ENCODE results near the gene TESK1. TPM values are rescaled to one million over a fixed set of nuclear protein-coding genes. Genes with fewer than 3 reads are reported as not detected.
A peak's percentile ranks its signal among the peaks of the same experiment; 100 is the strongest.

Gene TESK1
- total RNA-seq, 2 experiments from 2014 or later: 42.2 to 42.8 TPM

- peak; percentile 83 for ATAC-seq (ENCODE audit: low read depth)
- peak; percentile 98 for DNase-seq
- Mint-ChIP-seq H3K36me3 (peaks cover 28% of the 10 kb centered on the region), H3K9me3 (no peaks in the 10 kb centered on the region), H3K27me3 (no peaks in the 10 kb centered on the region), H3K4me1 (peaks cover 42% of the 10 kb centered on the region), H3K27ac (peak overlapping the region; percentile 90), H3K4me3 (peak overlapping the region; percentile 87)
- POLR2A ChIA-PET: interaction anchor here (0.7 to 9.1 kb wide), 24 partner anchors 7 to 567 kb away, joined by 3 to 214 read pairs (median 6); partner anchors contain the start of genes ARHGEF39, CCDC107, CD72 and CREB3
These were observed 41.6 kb downstream of the TESK1 start for GRCh38 chr9:35646533-35647265.

GRCh38 chr9:35649431-35650340 is 44.6 kb downstream of the TESK1 start:
- Mint-ChIP-seq H3K27me3 (no peaks in the 10 kb centered on the region), H3K9me3 (no peaks in the 10 kb centered on the region), H3K27ac (peak overlapping the region; percentile 90), H3K4me3 (peak overlapping the region; percentile 87), H3K4me1 (peaks cover 37% of the 10 kb centered on the region), H3K36me3 (peaks cover 15% of the 10 kb centered on the region)
- DNase-seq (peak; percentile 67), ATAC-seq (ENCODE audit: low read depth) (no peak)
- POLR2A ChIA-PET: interaction anchor here (0.6 to 9.1 kb wide), 13 partner anchors 10 to 478 kb away, joined by 3 to 214 read pairs (median 6); partner anchors contain the start of genes ARHGEF39, CCDC107, CD72 and CREB3

GRCh38 chr9:35650341-35651158 is 45.5 kb downstream of the TESK1 start, which contains the start of gene SIT1:
SIT1 (minus strand) TSS chr9:35650931; CDS start chr9:35650853, 78 bp downstream.
- DNase-seq: peak; percentile 66

GRCh38 chr9:35651956-35652828 is 47.1 kb downstream of the TESK1 start:
- no peak for ATAC-seq (ENCODE audit: low read depth)
- Mint-ChIP-seq H3K4me1 (peaks cover 44% of the 10 kb centered on the region), H3K9me3 (no peaks in the 10 kb centered on the region), H3K4me3 (peak overlapping the region; percentile 25), H3K36me3 (peaks cover 13% of the 10 kb centered on the region), H3K27ac (peak overlapping the region; percentile 40), H3K27me3 (no peaks in the 10 kb centered on the region)
- DNase-seq: no peak
- POLR2A ChIA-PET: interaction anchor here (0.9 to 9.1 kb wide), 3 partner anchors 9 to 162 kb away, joined by 3 to 214 read pairs (median 166); partner anchors contain the start of genes ARHGEF39, CCDC107, CD72 and HINT2

More at GRCh38 chr9:35650341-35651158, 45.5 kb downstream of the TESK1 start, which contains the start of gene SIT1:
- POLR2A ChIA-PET: interaction anchor here (0.9 to 9.1 kb wide), 9 partner anchors 10 to 164 kb away, joined by 3 to 214 read pairs (median 12); partner anchors contain the start of genes ARHGEF39, CCDC107, CD72 and CREB3
- peak within 1 kb of the TSS; percentile 87 for H3K4me3 Mint-ChIP-seq
- peaks cover 33% of the 10 kb centered on the region for H3K4me1 Mint-ChIP-seq
- H3K9me3 Mint-ChIP-seq: no peaks in the 10 kb centered on the region
- peaks cover 15% of the 10 kb centered on the region for H3K36me3 Mint-ChIP-seq
- no peak for ATAC-seq (ENCODE audit: low read depth)
- H3K27me3 Mint-ChIP-seq: no peaks in the 10 kb centered on the region
- H3K27ac Mint-ChIP-seq: peak within 1 kb of the TSS; percentile 90

- no peaks in the 10 kb centered on the region for H3K9me3 Mint-ChIP-seq
- H3K4me3 Mint-ChIP-seq: no peak overlapping the region
- peaks cover 44% of the 10 kb centered on the region for H3K4me1 Mint-ChIP-seq
- peaks cover 15% of the 10 kb centered on the region for H3K36me3 Mint-ChIP-seq
- POLR2A ChIA-PET: interaction anchor here (0.9 kb wide), 1 partner anchor 161 kb away, joined by 3 read pairs; the partner anchor contains the start of gene HINT2
- DNase-seq (no peak), ATAC-seq (ENCODE audit: low read depth) (no peak)
- H3K27me3 Mint-ChIP-seq: no peaks in the 10 kb centered on the region
- H3K27ac Mint-ChIP-seq: no peak overlapping the region
These were observed 47.8 kb downstream of the TESK1 start for GRCh38 chr9:35652829-35653209.

- POLR2A ChIA-PET: interaction anchor here (0.6 kb wide), 2 partner anchors 11 to 653 kb away, joined by 3 to 4 read pairs; no protein-coding TSS in a partner anchor
- H3K4me1 Mint-ChIP-seq: peaks cover 38% of the 10 kb centered on the region
- H3K27ac Mint-ChIP-seq: no peak overlapping the region
- ATAC-seq (ENCODE audit: low read depth) (no peak), DNase-seq (no peak)
- peaks cover 14% of the 10 kb centered on the region for H3K36me3 Mint-ChIP-seq
- no peaks in the 10 kb centered on the region for H3K9me3 Mint-ChIP-seq
- H3K4me3 Mint-ChIP-seq: no peak overlapping the region
- H3K27me3 Mint-ChIP-seq: no peaks in the 10 kb centered on the region
These were observed 48.5 kb downstream of the TESK1 start for GRCh38 chr9:35653611-35654010.

GRCh38 chr9:35656348-35656747 is 51.3 kb downstream of the TESK1 start:
- Mint-ChIP-seq H3K27ac (no peak overlapping the region), H3K9me3 (no peaks in the 10 kb centered on the region), H3K4me1 (peaks cover 54% of the 10 kb centered on the region), H3K36me3 (peaks cover 23% of the 10 kb centered on the region), H3K4me3 (peak overlapping the region; percentile 92), H3K27me3 (no peaks in the 10 kb centered on the region)
- DNase-seq: no peak
- no peak for ATAC-seq (ENCODE audit: low read depth)
- POLR2A ChIA-PET: interaction anchor here (1.5 to 10.6 kb wide), 5 partner anchors 8 to 93 kb away, joined by 5 to 214 read pairs (median 16); partner anchors contain the start of genes ARHGEF39, CD72, CREB3 and GBA2

GRCh38 chr9:35656831-35657545 is 51.9 kb downstream of the TESK1 start:
- no peaks in the 10 kb centered on the region for H3K9me3 Mint-ChIP-seq
- H3K4me3 Mint-ChIP-seq: peak overlapping the region; percentile 92
- ATAC-seq (ENCODE audit: low read depth): no peak
- no peak for DNase-seq
- H3K27me3 Mint-ChIP-seq: no peaks in the 10 kb centered on the region
- H3K36me3 Mint-ChIP-seq: peaks cover 27% of the 10 kb centered on the region
- H3K4me1 Mint-ChIP-seq: peaks cover 54% of the 10 kb centered on the region
- H3K27ac Mint-ChIP-seq: peak overlapping the region; percentile 98
- POLR2A ChIA-PET: interaction anchor here (1.2 to 10.6 kb wide), 9 partner anchors 8 to 92 kb away, joined by 3 to 214 read pairs (median 13); partner anchors contain the start of genes ARHGEF39, CD72, CREB3 and GBA2

GRCh38 chr9:35657546-35658136 is 52.6 kb downstream of the TESK1 start, which contains the start of gene RMRP:
RMRP (minus strand) TSS chr9:35658019.
- peak within 1 kb of the TSS; percentile 98 for H3K27ac Mint-ChIP-seq
- H3K9me3 Mint-ChIP-seq: no peaks in the 10 kb centered on the region
- H3K27me3 Mint-ChIP-seq: no peaks in the 10 kb centered on the region
- H3K4me3 Mint-ChIP-seq: peak within 1 kb of the TSS; percentile 92
- DNase-seq: peak; percentile 84
- POLR2A ChIA-PET: interaction anchor here (0.7 to 10.6 kb wide), 16 partner anchors 9 to 99 kb away, joined by 3 to 214 read pairs (median 6); partner anchors contain the start of genes CD72, CREB3, GBA2 and RGP1
- H3K36me3 Mint-ChIP-seq: peaks cover 32% of the 10 kb centered on the region
- H3K4me1 Mint-ChIP-seq: peaks cover 57% of the 10 kb centered on the region
- ATAC-seq (ENCODE audit: low read depth): peak; percentile 90

- peaks cover 63% of the 10 kb centered on the region for H3K4me1 Mint-ChIP-seq
- no peaks in the 10 kb centered on the region for H3K9me3 Mint-ChIP-seq
- no peaks in the 10 kb centered on the region for H3K27me3 Mint-ChIP-seq
- H3K4me3 Mint-ChIP-seq: peak within 1 kb of the TSS; percentile 92
- POLR2A ChIA-PET: interaction anchor here (0.7 to 10.6 kb wide), 18 partner anchors 10 to 98 kb away, joined by 3 to 214 read pairs (median 4); partner anchors contain the start of genes CD72, CREB3, GBA2 and RGP1
- ATAC-seq (ENCODE audit: low read depth): peak; percentile 65
- peak; percentile 93 for DNase-seq
- peak within 1 kb of the TSS; percentile 98 for H3K27ac Mint-ChIP-seq
- peaks cover 34% of the 10 kb centered on the region for H3K36me3 Mint-ChIP-seq
These were observed 53.3 kb downstream of the TESK1 start, which contains the start of gene CCDC107 for GRCh38 chr9:35658137-35658967. CCDC107 (plus strand) TSS chr9:35658292; CDS start chr9:35658380, 88 bp downstream.

Measured in activated naive CD8-positive, alpha-beta T cell treated with anti-CD3 and anti-CD28 coated beads, Interleukin-2, amount 10 ng/mL, durations not matched to agents 7 days and 5 days (primary cell).